Stimulated activated CD4-positive, alpha-beta T cell treated with anti-CD3 and anti-CD28 coated beads, Interleukin-15, amount 100 ng/mL, for 24 hours (primary cell): ENCODE measurements around the gene IL1R1.

Source experiments
- DNase-seq: peaks from one replicate; pipeline ENCODE4 v3.0.0-alpha.2; 2020

IL1R1 gene

GRCh38 chr2:102141011-102141943, 1.3 kb upstream of the IL1R1 start:
- DNase-seq: no peak

- DNase-seq: peak; percentile 38
These were observed 393 bp downstream of the IL1R1 start for GRCh38 chr2:102142829-102143449.

DNA sequence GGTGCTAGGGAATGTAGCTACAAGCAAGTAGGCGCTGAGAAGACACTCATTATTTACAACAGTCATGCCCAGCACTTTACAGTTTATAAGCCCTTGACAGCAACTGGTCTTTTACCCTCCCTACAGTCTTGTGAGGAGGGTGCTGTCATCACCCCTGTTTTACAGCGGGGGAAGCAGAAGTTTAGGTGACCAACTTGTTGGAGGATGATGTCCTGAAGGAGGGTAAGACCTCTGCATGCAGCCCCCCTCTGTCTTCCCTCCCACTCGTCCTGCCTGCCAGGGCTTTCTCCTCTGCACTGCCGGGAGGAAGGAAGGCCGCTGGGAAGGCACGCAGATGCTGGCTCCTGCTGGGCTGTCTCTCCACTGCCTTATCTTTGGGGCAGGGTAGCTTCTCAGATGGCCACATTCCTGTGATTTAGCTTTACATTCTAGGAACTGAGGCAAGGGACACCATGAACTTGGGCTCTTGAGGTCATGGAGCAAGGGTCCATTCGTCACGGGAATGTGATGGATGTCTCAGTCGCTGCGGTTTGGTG, 972 bp downstream of the IL1R1 start:
- DNase-seq: no peak

DNA sequence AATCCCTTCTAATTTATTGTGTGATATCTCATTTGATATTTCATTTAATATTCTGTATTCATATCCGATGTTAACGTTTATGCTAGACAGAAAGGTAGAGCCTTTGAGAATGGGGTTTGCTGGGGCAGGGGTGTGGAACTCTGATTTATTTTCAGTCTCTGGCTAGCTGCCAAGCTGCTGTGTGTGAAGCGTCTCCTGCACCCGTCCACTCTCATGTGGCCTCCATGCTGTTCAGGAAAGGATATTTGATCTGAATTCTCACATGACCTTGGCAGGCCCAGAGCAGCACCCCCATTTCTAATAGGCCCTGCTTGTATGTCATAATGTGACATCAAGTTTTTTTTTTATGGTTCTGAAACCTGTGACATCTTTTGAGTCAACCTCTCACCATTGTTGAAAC, 1.6 kb downstream of the IL1R1 start:
- no peak for DNase-seq

GRCh38 chr2:102145107-102145506, 2.6 kb downstream of the IL1R1 start:
- DNase-seq: no peak

DNA sequence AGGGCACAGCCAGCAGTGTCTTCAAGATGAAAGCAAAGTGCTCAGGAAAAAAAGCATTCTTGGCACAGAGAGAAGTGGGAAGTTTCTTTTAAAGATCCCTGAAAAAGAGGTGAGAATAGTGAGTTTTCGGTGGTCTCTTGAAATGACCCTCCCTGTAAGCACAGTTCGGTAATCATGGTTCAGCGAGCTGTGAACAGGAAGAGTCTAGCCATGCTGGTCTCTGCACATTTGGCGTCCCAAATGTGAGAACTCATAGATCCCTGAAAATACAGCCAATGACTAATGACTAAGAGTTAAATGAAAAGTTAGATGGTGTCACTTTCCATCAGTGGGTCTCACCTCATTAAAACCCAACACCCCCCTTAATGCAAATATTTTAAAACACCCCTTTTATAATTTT, 3.4 kb downstream of the IL1R1 start:
- no peak for DNase-seq

GRCh38 chr2:102147935-102148334, 5.4 kb downstream of the IL1R1 start:
- peak; percentile 77 for DNase-seq

DNA sequence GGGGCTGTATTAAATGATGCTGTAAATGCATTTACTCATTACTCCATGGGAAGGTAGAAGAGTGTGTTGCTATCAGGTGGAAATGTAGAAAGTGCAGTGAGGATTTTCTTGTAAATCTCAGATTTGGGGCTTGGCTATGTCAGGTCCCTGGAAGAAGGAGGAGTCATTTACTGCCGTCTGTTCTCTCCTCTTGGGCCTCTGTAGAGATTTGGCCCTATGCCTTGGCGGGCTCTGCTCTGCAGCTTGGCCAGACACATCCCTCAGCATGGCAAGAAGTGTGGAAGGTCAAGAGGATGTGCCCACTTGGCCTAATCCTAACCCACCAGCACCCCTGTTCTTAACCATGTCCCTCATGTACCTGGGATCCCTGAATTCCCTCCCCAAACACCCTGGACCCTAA, 6.7 kb downstream of the IL1R1 start:
- DNase-seq: no peak

DNA sequence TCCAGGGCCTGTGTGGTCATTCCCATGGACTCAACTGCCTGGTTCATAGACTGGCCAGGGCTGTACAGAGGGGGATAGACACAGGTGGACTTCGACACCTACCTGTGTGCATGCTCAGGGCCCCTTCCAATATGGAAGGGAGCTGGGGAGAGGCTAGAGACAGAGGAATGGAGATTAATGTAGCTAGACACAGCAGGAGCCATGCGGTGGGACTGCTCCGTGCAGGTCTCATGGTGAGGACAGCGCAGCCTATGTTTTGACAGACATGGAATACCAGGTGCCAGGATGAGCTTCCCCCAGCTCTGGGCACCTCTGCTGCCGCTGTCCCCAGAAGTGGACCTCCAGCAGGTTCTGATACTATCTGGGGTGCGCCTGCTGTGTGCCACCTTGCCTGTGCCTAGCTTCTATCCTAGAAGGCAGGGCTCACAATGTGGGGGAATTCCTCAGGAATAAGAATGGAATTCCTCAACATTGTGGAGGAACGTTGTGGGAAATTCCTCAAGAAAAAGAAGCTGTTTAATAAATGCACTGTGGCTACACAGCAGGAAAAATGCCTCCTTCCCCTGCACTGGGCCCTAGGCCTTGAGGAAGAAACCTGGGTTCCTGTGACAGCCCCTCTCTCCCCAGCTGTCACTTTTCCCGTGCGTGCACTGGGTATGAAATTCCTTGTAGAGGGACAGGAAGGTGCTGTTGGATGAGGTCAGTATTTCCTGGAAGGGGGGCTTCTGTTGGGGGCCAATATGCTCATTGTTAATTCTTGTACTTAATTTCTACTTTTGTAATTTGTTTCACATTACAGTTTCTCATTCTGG, 7.3 kb downstream of the IL1R1 start:
- DNase-seq: no peak

DNA sequence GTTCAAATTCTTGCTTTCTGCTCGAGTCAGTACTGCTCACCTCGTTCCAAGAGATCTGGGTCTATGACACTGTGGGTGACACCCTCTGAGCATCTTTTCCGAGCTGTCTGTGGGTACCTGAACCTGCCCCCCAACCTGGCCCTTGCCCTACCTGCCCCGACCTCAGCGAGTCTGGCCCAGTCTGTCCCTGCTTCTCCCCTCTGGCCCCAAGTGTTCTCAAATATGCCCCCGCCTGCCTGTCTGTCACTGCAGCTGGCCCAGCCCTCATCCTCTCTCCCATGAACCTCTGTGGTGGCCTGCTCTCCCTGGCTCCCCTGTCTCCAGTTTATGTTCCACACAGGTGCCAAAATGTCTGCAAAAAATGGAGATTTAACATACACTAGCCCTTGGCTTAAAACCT, 11.8 kb downstream of the IL1R1 start:
- no peak for DNase-seq

DNA sequence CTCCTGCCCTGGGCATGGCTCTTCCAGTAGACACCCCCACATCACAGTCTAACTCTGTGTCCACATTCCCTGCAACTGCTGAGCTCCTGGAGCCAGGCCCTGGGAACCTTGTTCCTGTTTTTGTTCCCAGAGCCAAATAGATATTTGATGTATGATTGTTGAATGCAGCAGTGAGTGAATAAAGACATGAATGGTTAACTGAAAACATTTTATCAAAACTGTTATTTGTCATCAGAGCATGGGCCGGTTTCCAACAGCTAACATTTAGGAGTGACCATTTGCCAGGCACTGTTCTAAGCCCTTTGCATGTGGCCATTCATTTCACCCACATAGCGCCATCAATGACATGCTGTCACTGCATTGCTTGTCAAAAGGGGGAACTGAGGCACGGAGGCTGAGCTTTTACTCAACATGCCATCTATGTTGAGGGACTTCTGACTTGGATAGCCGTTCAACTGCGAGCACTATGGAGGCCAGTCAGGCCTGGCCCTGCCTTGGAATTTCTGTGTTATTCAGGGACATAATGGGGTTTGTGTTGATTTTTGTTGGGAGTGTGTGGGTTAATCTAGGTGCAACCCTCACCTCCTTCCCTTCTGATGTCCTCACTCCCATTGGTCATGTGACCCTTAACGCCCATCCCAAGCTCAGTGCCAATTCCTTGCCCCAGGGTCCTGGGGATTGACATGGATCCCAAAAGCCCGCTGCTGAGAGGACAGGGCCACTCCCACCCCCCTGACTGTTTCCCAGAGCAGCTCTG, 12.6 kb downstream of the IL1R1 start:
- DNase-seq: no peak

DNA sequence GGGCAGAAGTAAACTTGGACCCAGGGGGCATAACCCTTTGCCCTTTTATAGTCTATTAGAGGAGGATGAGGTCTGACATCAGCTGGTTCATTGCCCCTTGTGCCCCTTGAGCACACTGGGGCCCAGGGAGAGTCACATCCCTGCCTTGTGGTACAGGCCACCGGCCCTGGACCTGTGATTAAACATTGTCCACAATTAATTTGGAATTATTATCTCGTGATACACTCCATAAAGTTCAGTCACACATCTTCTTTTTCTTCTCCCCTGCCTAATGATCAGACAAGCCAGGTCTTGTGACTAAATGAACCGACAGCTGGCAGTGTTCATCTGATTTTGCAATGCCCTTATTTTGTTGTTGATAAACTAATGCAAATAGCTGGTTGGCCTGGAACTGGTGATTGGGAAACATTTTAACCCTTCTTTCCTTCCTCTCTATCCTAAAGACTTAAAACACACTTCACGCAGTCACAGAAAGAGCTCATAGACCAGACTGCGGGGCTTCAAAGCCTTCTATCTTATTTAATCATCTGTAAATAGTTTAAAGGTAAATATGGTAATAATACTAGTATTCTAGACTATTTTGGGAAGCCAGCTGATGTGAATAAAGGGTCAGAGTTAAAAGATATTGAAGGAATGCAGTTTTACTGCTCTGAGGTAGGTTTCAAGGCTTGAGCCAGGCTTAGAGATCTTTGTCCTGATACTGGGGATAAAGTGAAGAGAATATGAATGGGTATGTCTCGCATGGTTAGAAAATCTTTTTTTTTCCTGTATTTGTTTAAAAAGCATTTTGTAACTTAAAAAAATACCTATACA, 13.4 kb downstream of the IL1R1 start:
- no peak for DNase-seq

DNA sequence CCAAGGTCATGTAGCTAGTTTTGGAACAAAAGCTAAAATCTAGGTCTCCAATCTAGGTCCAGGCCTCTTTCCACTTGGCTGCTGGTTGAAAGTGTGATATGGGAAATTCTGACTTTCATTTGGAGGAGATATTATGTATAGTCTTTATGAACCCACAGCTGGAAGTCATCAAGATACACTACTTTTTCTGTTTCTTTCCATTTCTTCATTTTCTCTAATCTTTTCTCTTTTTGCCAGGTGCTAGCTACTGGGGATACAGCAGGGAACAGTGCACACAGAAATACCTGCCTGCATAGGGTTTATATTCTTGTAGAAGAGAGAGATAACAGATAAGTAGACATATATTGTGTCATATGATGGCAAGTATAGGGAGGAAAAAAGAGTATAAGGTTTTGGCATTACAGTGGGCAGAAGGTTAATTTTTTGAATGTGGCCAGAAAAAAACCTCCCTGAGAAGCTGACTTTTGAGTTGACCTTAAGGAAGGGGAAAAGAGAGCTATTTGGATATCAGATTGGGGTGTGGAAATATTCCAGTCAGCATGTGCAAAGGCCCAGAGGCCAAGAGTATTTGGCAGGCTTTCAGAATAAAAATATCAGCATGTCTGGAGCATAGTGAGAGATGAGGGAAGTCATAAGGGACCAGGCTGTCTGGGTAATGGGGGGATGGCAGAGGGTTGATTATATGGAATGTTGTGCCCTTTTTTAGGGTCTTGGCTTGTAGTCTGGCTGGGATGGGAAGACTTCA, 15.6 kb downstream of the IL1R1 start:
- DNase-seq: no peak

DNA sequence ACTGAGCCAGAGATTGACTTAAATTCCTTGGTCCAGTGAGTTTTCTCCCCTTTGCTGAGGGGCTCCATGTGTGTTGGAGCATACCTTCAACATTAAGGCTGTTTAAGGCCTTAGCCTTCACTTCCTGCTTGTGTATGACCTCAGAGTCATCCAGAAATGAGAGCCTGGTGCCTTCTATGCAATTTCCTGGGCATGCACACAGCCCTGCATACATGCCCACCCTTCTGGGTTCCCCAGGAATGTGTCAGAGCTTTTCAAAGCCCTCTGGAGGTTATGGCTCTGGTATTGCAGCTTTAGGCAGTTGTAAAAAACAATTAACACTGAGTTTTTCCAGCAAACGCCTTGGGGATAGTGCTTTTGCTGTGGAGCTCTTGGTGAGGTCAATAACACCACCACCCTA, 16.7 kb downstream of the IL1R1 start:
- no peak for DNase-seq

DNA sequence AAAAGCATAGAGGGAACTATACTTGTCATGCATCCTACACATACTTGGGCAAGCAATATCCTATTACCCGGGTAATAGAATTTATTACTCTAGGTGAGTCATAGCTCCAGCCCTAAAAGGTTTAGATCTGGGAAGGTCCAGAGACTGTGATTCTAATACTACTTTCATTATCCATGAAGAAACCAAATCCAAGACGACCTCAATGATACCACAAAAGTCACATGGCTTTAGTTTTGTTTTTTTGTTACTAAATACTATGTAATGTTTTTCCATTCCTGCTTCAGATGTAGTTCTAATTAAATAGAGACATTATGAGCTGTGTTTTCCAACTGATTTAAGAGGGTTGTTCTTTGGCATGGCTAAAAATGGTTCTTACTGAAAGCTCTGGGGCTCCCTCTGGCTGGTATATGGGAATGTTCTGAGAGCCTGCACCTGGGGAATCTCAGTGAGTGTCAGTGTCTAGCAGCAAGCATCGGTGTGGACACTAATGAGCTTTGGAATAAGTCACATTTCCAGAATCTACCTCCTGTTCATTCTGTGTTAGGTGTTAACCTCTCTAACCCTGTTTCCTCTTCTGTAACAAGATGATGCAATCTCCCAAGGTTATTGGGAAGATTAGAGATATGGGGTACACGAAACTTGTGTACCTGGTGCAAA, 23.8 kb downstream of the IL1R1 start:
- DNase-seq: no peak

GRCh38 chr2:102168026-102168771, 25.7 kb downstream of the IL1R1 start:
- no peak for DNase-seq

DNA sequence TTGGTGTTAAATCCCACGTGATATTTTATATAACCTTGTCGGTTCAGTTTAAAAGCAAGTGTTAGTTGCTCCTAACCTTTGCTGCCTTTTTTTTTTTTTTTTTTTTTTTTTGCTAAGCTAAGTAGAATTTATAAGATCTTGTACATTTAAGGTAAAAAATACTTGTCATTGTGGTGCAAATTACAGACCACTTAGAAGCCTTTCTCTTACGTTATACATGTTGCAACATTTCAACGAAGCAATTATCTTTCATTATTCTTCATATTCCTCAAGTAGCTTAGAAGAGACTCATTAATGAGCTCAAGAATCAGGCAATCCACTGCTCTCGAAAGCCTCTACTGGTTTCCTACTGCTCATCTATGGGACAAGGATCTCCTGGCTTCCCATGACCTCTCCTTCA, 29.4 kb downstream of the IL1R1 start:
- no peak for DNase-seq

GRCh38 chr2:102172745-102173144, 30.2 kb downstream of the IL1R1 start:
- no peak for DNase-seq

GRCh38 chr2:102176172-102176571, 33.6 kb downstream of the IL1R1 start:
- DNase-seq: no peak
